Suprapubic skin (tissue), 4 donors: ENCODE data around the gene INPP5A. TPM values are rescaled to one million over a fixed set of nuclear protein-coding genes. Genes with fewer than 3 reads are reported as not detected.
"Not testable (repeated sequence)": the region's sequence is repeated elsewhere in the genome, so short reads cannot be mapped to it uniquely, and the experiment has no call there.

Experiments
- DNase-seq, 2 donors: peaks; one replicate each; pipeline ENCODE4 v3.0.0-alpha.2; 2019; ENCODE audit warnings: low spot score in 2 of 2
- H3K27ac ChIP-seq: fragments of 200-600 bp; sonication (generic); one replicate; pipeline ENCODE4 v1.5.1; 2019
- H3K27me3 ChIP-seq: fragments of 200-600 bp; sonication (generic); one replicate; pipeline ENCODE4 v1.5.1; 2019
- H3K36me3 ChIP-seq: fragments of 200-600 bp; sonication (generic); one replicate; pipeline ENCODE4 v1.5.1; 2019
- H3K4me1 ChIP-seq: fragments of 200-600 bp; sonication (generic); one replicate; pipeline ENCODE4 v1.5.1; 2019
- H3K4me3 ChIP-seq: fragments of 200-600 bp; sonication (generic); one replicate; pipeline ENCODE4 v1.5.1; 2019; ENCODE audit warnings: mild to moderate bottlenecking
- H3K9me3 ChIP-seq: fragments of 200-600 bp; sonication (generic); one replicate; pipeline ENCODE4 v1.5.1; 2019
- CTCF ChIP-seq, 2 donors: fragments of 200-600 bp in 1 of 2; fragments of 450-650 bp in 1 of 2; sonication (generic) in 1 of 2; IDR thresholded peaks; one replicate each; pipeline ENCODE4 v1.5.1; 2016 to 2019; ENCODE audit warnings: antibody characterized with exemption in 2 of 2, mild to moderate bottlenecking in 1 of 2, moderate library complexity in 1 of 2
- EP300 ChIP-seq: sonication (generic); formaldehyde crosslinking; IDR thresholded peaks from one replicate; pipeline ENCODE4 v1.6.1; 2017; ENCODE audit warnings: antibody characterized with exemption
- POLR2A ChIP-seq, 2 donors: fragments of 450-650 bp; IDR thresholded peaks; one replicate each; pipeline ENCODE4 v1.6.1; 2017; ENCODE audit warnings: antibody characterized with exemption in 2 of 2, mild to moderate bottlenecking in 2 of 2, moderate library complexity in 2 of 2
- POLR2AphosphoS5 ChIP-seq, 3 donors: sonication (generic); formaldehyde crosslinking; IDR thresholded peaks; one replicate each; pipeline ENCODE4 v1.6.1; 2017; ENCODE audit warnings: antibody characterized with exemption in 3 of 3
- WGBS: methylation state at CpG from one replicate; pipeline ENCODE4 v1.1.5; 2018; 5-methylcytosine and 5-hydroxymethylcytosine counted together
- total RNA-seq, 4 donors: library from RNA; depleted of rRNA; stranded (reverse); fragments of >200 nt; gene quantifications; one replicate each; pipeline ENCODE4 v1.1.0, GENCODE V29; 2016

INPP5A gene
- total RNA-seq, 4 donors from 2014 or later, result 28.1 to 39.1 (median 32.3) TPM

DNA sequence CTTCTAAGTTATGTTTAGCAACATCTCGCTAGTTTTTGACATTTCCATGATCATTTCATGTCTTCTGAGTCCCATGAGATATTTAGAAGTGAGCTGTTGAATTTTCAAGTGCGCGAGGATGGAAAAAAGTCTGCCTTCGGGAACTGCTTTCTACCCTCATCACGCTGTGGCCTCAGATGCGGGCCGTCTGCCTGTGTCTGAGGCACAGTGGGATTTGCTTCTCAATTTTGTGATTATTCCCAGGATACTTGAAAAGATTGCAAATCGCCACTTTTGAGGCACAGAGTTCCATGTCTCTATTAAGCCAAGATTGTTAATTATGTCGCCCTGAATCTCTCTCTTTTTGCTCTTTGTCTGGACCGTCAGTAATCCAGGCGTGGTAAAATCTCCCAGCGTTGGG is 279.1 kb downstream of the INPP5A start:
- no peak for TF ChIP-seq CTCF (IDR thresholded peaks at IDR 0.05)
- no peak for TF ChIP-seq EP300
- no peak for TF ChIP-seq POLR2AphosphoS5 (IDR thresholded peaks at IDR 0.05)
- TF ChIP-seq POLR2A (IDR thresholded peaks at IDR 0.05), result no peak
- WGBS, result 77% methylated on average over 12 of the region's 12 CpGs
- H3K27ac ChIP-seq, result no peak overlapping the region

DNA sequence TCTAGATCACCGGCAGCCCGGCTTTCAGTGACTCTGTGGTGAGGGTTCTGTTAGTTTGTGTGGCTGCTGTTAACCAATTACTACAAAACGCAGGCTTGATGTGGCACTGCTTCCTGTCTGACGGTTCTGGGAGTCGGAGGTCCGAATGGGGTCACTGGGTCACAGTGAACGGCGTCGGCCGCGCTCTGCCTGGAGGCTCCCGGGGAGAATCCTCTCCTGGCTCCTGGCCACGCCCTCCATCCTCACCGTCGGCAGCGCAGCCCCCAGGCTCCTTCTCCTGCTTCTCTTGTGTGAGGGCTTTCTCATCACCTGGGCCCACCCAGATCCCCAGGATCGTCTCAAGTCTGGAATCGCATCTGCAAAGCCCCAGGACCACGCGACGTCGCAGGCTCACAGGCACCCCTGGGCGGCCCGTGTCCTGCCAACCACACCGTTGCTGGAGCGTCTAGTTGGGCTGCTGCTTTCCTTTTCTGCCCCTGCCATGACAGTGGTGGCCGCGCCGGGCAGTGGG is 280.2 kb downstream of the INPP5A start:
- peak in 1 of 2 donors; percentile 73 for DNase-seq
- no peaks in the 10 kb centered on the region for H3K4me1 ChIP-seq
- H3K27ac ChIP-seq, result no peak overlapping the region
- TF ChIP-seq POLR2A (IDR thresholded peaks at IDR 0.05), result no peak
- peaks cover 48% of the 10 kb centered on the region for H3K27me3 ChIP-seq
- no peaks in the 10 kb centered on the region for H3K36me3 ChIP-seq
- H3K4me3 ChIP-seq, result no peak overlapping the region
- WGBS, result 89% methylated on average over 21 of the region's 29 CpGs
- H3K9me3 ChIP-seq, result no peaks in the 10 kb centered on the region

More for the DNA sequence above, 279.1 kb downstream of the INPP5A start:
- no peak overlapping the region for H3K4me3 ChIP-seq
- H3K27me3 ChIP-seq, result peaks cover 58% of the 10 kb centered on the region
- no peaks in the 10 kb centered on the region for H3K4me1 ChIP-seq
- H3K9me3 ChIP-seq, result no peaks in the 10 kb centered on the region
- H3K36me3 ChIP-seq, result no peaks in the 10 kb centered on the region
- no peak for DNase-seq

DNA sequence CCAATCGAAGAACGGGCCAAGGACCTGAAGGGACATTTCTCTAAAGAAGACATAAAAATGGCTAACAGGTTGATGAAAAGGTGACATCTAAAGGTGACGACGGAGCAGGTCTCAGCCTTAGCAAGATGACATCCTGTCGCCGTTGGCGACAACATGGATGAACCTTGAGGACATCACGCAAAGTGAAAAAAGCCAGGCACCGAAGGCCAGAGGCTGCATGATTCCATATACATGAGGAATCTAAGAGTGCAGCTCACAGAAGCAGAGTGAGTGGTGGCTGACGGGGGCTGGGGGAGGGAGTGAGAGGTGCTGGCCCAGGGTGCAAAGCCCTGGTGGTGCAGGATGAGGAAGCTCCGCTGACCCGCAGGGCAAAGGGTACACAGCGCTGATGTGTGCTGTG is 282.5 kb downstream of the INPP5A start:
- peaks cover 33% of the 10 kb centered on the region for H3K27me3 ChIP-seq
- peak in 1 of 2 donors; percentile 68 for DNase-seq
- no peaks in the 10 kb centered on the region for H3K9me3 ChIP-seq
- H3K36me3 ChIP-seq, result no peaks in the 10 kb centered on the region
- H3K27ac ChIP-seq, result no peak overlapping the region
- TF ChIP-seq POLR2AphosphoS5 (IDR thresholded peaks at IDR 0.05), result no peak
- TF ChIP-seq CTCF (IDR thresholded peaks at IDR 0.05), result no peak
- TF ChIP-seq POLR2A (IDR thresholded peaks at IDR 0.05), result no peak
- no peak overlapping the region for H3K4me3 ChIP-seq
- 92% methylated on average over 13 of the region's 13 CpGs for WGBS
- no peaks in the 10 kb centered on the region for H3K4me1 ChIP-seq

DNA sequence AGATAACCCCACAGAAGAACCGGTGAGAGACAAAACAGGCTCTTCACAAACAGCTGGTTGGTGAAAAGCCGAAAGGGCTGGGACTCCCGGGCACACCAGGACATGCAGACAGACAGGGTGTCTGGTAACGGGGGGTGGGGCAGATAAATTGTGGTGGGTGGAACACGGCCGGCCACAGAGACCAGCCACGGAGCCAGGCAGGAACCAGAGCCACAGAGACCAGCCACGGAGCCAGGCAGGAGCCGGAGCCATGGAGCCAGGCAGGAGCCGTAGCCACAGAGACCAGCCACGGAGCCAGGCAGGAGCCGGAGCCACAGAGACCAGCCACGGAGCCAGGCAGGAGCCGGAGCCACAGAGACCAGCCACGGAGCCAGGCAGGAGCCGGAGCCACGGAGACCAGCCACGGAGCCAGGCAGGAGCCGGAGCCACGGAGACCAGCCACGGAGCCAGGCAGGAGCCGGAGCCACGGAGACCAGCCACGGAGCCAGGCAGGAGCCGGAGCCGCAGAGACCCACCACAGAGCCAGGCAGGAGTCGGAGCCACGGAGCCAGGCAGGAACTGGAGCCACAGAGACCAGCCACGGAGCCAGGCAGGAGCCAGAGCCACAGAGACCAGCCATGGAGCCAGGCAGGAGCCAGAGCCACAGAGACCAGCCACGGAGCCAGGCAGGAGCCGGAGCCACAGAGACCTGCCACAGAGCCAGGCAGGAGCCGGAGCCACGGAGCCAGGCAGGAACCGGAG is 288.4 kb downstream of the INPP5A start:
- not testable (repeated sequence) for H3K27ac ChIP-seq, H3K36me3 ChIP-seq, H3K4me3 ChIP-seq, H3K9me3 ChIP-seq, H3K4me1 ChIP-seq, DNase-seq
- peaks cover 13% of the 10 kb centered on the region for H3K27me3 ChIP-seq
- WGBS, result 94% methylated on average over 7 of the region's 34 CpGs

GRCh38 chr10:132826524-132827422 is 289.2 kb downstream of the INPP5A start:
- Histone ChIP-seq H3K4me3 (no peak overlapping the region), H3K4me1 (no peaks in the 10 kb centered on the region), H3K27ac (no peak overlapping the region), H3K27me3 (peaks cover 20% of the 10 kb centered on the region), H3K9me3 (no peaks in the 10 kb centered on the region), H3K36me3 (no peaks in the 10 kb centered on the region)
- TF ChIP-seq EP300, result no peak
- TF ChIP-seq POLR2A (IDR thresholded peaks at IDR 0.05), result no peak
- WGBS, result 97% methylated on average over 15 of the region's 36 CpGs
- DNase-seq, result peak in 1 of 2 donors; percentile 44

GRCh38 chr10:132827423-132827789 is 289.8 kb downstream of the INPP5A start:
- Histone ChIP-seq H3K27me3 (peaks cover 27% of the 10 kb centered on the region), H3K27ac (no peak overlapping the region), H3K36me3 (no peaks in the 10 kb centered on the region), H3K9me3 (no peaks in the 10 kb centered on the region), H3K4me1 (no peaks in the 10 kb centered on the region), H3K4me3 (no peak overlapping the region)
- TF ChIP-seq CTCF (IDR thresholded peaks at IDR 0.05), result no peak
- no peak for TF ChIP-seq POLR2AphosphoS5 (IDR thresholded peaks at IDR 0.05)
- TF ChIP-seq EP300, result no peak
- no peak for TF ChIP-seq POLR2A (IDR thresholded peaks at IDR 0.05)
- no peak for DNase-seq
- 84% methylated on average over 13 of the region's 13 CpGs for WGBS
